ENCODE measurements around the gene GJA4.

GJA4 gene

GRCh38 chr1:34753163-34753562, 39.6 kb upstream of the GJA4 start:
- TF ChIP-seq Cebpa-rat (IDR thresholded peaks at IDR 0.05): no peak
- no peaks in the 10 kb centered on the region for H3K27me3 ChIP-seq
- no peak overlapping the region for H3K27ac ChIP-seq
- H4K20me1 ChIP-seq: no peaks in the 10 kb centered on the region
- H3K9ac ChIP-seq: no peak overlapping the region
- H3K36me3 ChIP-seq: no peaks in the 10 kb centered on the region
- peaks cover 0 to 4% (median 0%) of the 10 kb centered on the region in 10 experiments; a peak in 1 of 20 replicates for H3K4me1 ChIP-seq
- no peak overlapping the region for H3K4me3 ChIP-seq
- H3K9me3 ChIP-seq (replicated peaks in 1 of 11): no peaks in the 10 kb centered on the region
- H3K4me2 ChIP-seq: no peak overlapping the region

GRCh38 chr1:34754964-34755637, 37.7 kb upstream of the GJA4 start, which contains the start of gene GJB5:
TSS of gene GJB5 (plus strand) at chr1:34755047. CDS start at chr1:34757331, 2,284 bp downstream.
- H4K20me1 ChIP-seq: no peaks in the 10 kb centered on the region
- H3K27me3 ChIP-seq: no peaks in the 10 kb centered on the region
- H3K9ac ChIP-seq: no peak within 1 kb of the TSS
- H3K27ac ChIP-seq: no peak within 1 kb of the TSS
- H3K9me3 ChIP-seq (replicated peaks in 1 of 11): no peaks in the 10 kb centered on the region
- no peak for TF ChIP-seq Cebpa-rat (IDR thresholded peaks at IDR 0.05)
- H3K36me3 ChIP-seq: no peaks in the 10 kb centered on the region
- H3K4me1 ChIP-seq: peaks cover 0 to 4% (median 0%) of the 10 kb centered on the region in 10 experiments; a peak in 1 of 20 replicates
- no peak within 1 kb of the TSS for H3K4me3 ChIP-seq
- H3K4me2 ChIP-seq: no peak within 1 kb of the TSS

GRCh38 chr1:34755961-34756360, 36.8 kb upstream of the GJA4 start:
- Histone ChIP-seq H3K27me3 (no peaks in the 10 kb centered on the region), H3K4me1 (peaks cover 0 to 4% (median 0%) of the 10 kb centered on the region in 10 experiments; a peak in 1 of 20 replicates), H3K4me3 (no peak overlapping the region), H3K9me3 (replicated peaks in 1 of 11) (no peaks in the 10 kb centered on the region), H3K36me3 (no peaks in the 10 kb centered on the region), H3K9ac (no peak overlapping the region), H3K27ac (no peak overlapping the region), H4K20me1 (no peaks in the 10 kb centered on the region), H3K4me2 (no peak overlapping the region)
- TF ChIP-seq Cebpa-rat (IDR thresholded peaks at IDR 0.05): no peak

GRCh38 chr1:34757386-34757785, 35.4 kb upstream of the GJA4 start:
- Histone ChIP-seq H3K4me2 (no peak overlapping the region), H3K36me3 (no peaks in the 10 kb centered on the region)
- no peak for TF ChIP-seq Cebpa-rat (IDR thresholded peaks at IDR 0.05)

GRCh38 chr1:34758751-34759150, 34.0 kb upstream of the GJA4 start:
- no peaks in the 10 kb centered on the region for H4K20me1 ChIP-seq
- H3K27ac ChIP-seq: no peak overlapping the region
- no peaks in the 10 kb centered on the region for H3K36me3 ChIP-seq
- H3K9ac ChIP-seq: no peak overlapping the region
- H3K4me1 ChIP-seq: peaks cover 0 to 4% (median 0%) of the 10 kb centered on the region in 10 experiments; a peak in 1 of 20 replicates
- no peak overlapping the region for H3K4me2 ChIP-seq
- no peak for TF ChIP-seq Cebpa-rat (IDR thresholded peaks at IDR 0.05)
- no peaks in the 10 kb centered on the region for H3K27me3 ChIP-seq
- no peak overlapping the region for H3K4me3 ChIP-seq
- no peaks in the 10 kb centered on the region for H3K9me3 ChIP-seq (replicated peaks in 1 of 11)

More at GRCh38 chr1:34757386-34757785, 35.4 kb upstream of the GJA4 start:
- no peak overlapping the region for H3K4me3 ChIP-seq
- no peaks in the 10 kb centered on the region for H3K27me3 ChIP-seq
- H3K27ac ChIP-seq: no peak overlapping the region
- peaks cover 0 to 4% (median 0%) of the 10 kb centered on the region in 10 experiments; a peak in 1 of 20 replicates for H3K4me1 ChIP-seq
- no peaks in the 10 kb centered on the region for H3K9me3 ChIP-seq (replicated peaks in 1 of 11)
- H3K9ac ChIP-seq: no peak overlapping the region
- no peaks in the 10 kb centered on the region for H4K20me1 ChIP-seq

GRCh38 chr1:34759503-34760357, 33.1 kb upstream of the GJA4 start, which contains the start of gene GJB4:
TSS of gene GJB4 (plus strand) at chr1:34759740. CDS start at chr1:34761255, 1,515 bp downstream.
- Histone ChIP-seq H3K4me1 (peaks cover 0 to 4% (median 0%) of the 10 kb centered on the region in 10 experiments; a peak in 1 of 20 replicates), H3K36me3 (no peaks in the 10 kb centered on the region), H3K4me2 (no peak within 1 kb of the TSS), H3K9me3 (replicated peaks in 1 of 11) (no peaks in the 10 kb centered on the region), H4K20me1 (no peaks in the 10 kb centered on the region), H3K9ac (no peak within 1 kb of the TSS), H3K27ac (no peak within 1 kb of the TSS), H3K4me3 (no peak within 1 kb of the TSS), H3K27me3 (no peaks in the 10 kb centered on the region)
- TF ChIP-seq Cebpa-rat (IDR thresholded peaks at IDR 0.05): no peak

- no peak overlapping the region for H3K4me2 ChIP-seq
- H3K4me3 ChIP-seq: no peak overlapping the region
- H3K27ac ChIP-seq: no peak overlapping the region
- H3K36me3 ChIP-seq: no peaks in the 10 kb centered on the region
- TF ChIP-seq Cebpa-rat (IDR thresholded peaks at IDR 0.05): no peak
- H3K9ac ChIP-seq: no peak overlapping the region
- H3K9me3 ChIP-seq (replicated peaks in 1 of 11): no peaks in the 10 kb centered on the region
- no peaks in the 10 kb centered on the region for H3K27me3 ChIP-seq
- no peaks in the 10 kb centered on the region for H4K20me1 ChIP-seq
- no peaks in the 10 kb centered on the region for H3K4me1 ChIP-seq
Measured at GRCh38 chr1:34761176-34761761, 31.5 kb upstream of the GJA4 start.

GRCh38 chr1:34761776-34762307, 31.0 kb upstream of the GJA4 start:
- Histone ChIP-seq H3K4me2 (no peak overlapping the region), H3K9ac (no peak overlapping the region), H3K4me1 (no peaks in the 10 kb centered on the region), H3K27me3 (no peaks in the 10 kb centered on the region), H3K9me3 (replicated peaks in 1 of 11) (no peaks in the 10 kb centered on the region), H4K20me1 (no peaks in the 10 kb centered on the region), H3K4me3 (no peak overlapping the region), H3K27ac (no peak overlapping the region), H3K36me3 (no peaks in the 10 kb centered on the region)
- no peak for TF ChIP-seq Cebpa-rat (IDR thresholded peaks at IDR 0.05)
